DMS53 treated with DMSO at 0.1 percent for 48 hours (cell line): ENCODE results near the gene MARCHF7.
"Not testable (repeated sequence)": the region's sequence is repeated elsewhere in the genome, so short reads cannot be mapped to it uniquely, and the experiment has no call there.

ENCODE experiments used
- DNase-seq: peaks from one replicate; lab custom pipeline; 2025; ENCODE audit not compliant: unreplicated experiment; lab: John Stamatoyannopoulos, UW

Gene MARCHF7, protein sequence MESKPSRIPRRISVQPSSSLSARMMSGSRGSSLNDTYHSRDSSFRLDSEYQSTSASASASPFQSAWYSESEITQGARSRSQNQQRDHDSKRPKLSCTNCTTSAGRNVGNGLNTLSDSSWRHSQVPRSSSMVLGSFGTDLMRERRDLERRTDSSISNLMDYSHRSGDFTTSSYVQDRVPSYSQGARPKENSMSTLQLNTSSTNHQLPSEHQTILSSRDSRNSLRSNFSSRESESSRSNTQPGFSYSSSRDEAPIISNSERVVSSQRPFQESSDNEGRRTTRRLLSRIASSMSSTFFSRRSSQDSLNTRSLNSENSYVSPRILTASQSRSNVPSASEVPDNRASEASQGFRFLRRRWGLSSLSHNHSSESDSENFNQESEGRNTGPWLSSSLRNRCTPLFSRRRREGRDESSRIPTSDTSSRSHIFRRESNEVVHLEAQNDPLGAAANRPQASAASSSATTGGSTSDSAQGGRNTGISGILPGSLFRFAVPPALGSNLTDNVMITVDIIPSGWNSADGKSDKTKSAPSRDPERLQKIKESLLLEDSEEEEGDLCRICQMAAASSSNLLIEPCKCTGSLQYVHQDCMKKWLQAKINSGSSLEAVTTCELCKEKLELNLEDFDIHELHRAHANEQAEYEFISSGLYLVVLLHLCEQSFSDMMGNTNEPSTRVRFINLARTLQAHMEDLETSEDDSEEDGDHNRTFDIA

GRCh38 chr2:159712143-159712928, at the start of gene MARCHF7:
Gene MARCHF7 (plus strand): TSS chr2:159712506. CDS start chr2:159729023, 16,517 bp downstream.
- peak; percentile 98 for DNase-seq

- not testable (repeated sequence) for DNase-seq
These were observed 44.9 kb upstream of the MARCHF7 start for GRCh38 chr2:159667423-159667822.

- DNase-seq: no peak
These were observed 41.3 kb upstream of the MARCHF7 start for GRCh38 chr2:159671047-159671446.

GRCh38 chr2:159677654-159678053, 34.7 kb upstream of the MARCHF7 start:
- DNase-seq: no peak

DNA sequence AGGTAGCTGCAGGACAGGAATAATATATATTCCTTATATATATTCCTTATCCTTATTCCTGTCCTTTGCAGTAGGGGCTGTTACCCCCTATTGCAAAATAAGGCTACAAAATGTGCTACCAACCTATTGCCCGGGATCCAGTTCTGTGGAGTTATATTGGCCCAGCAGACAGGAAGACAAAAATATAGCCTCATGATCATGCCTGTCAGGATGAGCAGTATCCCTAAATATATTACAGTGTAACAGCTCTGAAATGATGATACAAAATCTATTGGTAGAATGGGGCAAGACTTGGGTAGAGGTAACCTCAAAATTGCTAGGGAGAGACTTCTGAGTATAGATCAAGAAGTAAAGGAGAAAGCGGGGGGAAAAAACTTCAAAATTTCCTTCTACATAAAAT, 31.6 kb upstream of the MARCHF7 start:
- DNase-seq: no peak

- DNase-seq: no peak
These were observed 28.5 kb upstream of the MARCHF7 start for GRCh38 chr2:159683817-159684216.

DNA sequence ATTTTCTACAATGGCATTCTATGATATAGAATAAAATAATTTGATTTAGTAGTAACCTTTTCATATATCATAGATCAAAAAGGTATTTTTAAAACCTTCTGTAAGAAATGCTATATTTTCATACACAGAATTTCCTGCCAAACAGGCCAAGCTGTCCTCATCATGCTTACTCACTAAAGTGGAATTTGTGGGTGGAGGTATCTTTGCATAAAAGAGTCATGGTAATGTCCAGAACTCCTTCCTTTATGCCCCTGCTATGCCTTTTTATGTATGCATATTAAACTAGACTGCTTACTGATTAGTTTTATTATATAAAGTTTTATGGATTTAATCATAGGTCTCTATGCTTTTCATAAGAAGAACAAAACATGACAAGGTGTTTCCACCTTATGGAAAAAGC, 27.5 kb upstream of the MARCHF7 start:
- no peak for DNase-seq

DNA sequence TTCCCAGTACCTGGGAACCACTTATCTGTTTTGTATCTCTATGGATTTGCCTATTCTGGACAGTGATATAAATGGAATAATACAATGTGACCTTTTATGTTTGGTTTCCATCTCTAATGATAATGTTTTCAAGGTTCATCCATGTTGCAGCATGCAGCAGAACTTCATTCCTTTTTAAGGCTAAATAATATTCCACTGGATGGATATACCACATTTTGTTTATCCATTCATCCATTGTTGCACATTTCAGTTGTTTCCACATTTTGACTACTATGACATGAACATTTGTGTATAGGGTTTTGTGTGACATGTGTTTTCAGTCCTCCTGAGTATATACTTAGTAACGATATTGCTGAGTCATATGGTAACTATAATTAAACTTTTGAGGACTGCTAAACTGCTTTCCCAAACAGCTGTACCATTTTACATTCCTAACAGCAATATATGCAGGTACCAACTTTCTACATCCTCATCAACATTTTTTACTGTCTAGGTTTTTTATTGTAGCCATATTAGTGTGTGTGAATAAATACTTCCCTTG, 17.7 kb upstream of the MARCHF7 start:
- DNase-seq: no peak

GRCh38 chr2:159695795-159696448, 16.4 kb upstream of the MARCHF7 start:
- no peak for DNase-seq

DNA sequence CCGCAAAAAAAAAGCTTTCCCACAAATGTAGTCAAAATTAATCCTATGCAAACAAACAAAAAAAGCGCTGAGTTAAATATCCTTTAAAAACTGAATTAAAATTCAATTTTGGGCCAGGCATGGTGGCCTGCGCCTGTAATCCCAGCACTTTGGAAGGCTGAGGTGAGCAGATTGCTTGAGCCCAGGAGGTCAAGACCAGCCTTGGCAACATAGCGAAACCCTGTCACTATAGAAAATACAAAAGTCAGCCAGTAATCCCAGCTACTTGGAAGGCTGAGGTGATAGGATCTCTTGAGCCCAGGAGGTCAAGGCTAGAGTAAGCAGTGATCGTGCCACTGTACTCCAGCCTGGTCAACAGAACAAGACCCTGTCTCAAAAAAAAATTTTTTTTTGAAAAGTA, 8.8 kb upstream of the MARCHF7 start:
- DNase-seq: no peak

GRCh38 chr2:159706385-159706980, 5.8 kb upstream of the MARCHF7 start:
- no peak for DNase-seq

DNA sequence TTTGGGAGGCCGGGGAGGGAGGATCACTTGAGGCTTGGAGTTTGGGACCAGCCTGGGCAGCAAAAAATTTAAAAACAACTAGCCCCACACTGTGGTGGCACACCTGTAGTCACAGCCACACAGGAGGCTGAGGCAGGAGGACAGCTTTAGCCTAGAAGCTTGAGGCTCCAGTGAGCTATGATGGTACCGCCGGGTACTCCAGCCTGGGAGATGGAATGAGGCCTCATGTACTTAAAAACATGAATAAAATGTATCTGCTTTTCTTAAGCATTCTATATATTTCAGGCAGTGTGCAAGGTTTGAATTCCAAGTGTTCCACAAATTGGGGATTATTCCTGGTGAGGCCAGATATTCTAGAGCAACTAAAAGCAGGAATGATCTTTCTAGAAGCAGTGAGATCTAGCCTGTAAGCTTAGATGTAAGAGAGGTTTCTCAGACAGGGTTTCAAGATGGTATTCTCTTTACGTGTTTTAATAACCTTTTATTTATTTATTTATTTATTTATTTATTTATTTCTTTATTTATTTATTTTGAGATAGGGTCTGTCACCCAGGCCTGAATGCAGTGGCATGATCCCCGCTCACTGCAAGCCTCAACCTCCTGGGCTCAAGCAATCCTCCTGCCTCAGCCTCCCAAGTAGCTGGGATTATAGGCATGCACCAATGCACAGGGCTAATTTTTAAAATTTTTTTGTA, 4.1 kb upstream of the MARCHF7 start:
- DNase-seq: no peak

DNA sequence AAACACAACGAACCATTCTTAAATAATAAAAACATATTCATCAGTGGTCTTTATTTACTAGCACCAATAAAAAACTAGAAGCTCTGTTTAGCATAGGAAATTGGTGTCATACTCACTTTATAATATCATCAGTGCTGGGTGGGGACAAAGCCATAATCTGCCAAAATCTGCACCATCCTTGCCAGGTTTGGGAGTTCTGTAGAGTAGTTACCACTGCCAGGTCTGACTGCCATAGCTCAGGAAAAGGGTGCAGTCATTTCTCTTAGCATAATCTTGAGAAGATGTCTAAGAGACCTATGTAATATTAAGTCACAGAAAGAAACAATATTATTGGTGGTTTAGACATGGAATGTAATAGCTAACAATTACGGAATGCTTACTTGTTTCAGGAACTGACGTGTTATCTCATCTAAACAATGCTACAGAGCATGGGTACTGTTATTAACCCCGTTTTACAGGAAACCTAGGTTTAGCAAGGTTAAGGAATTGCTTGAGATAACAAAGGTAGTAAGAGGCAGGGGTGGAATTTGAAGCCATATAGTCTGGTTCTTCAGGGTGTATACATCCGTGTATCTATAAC, 1.6 kb upstream of the MARCHF7 start:
- no peak for DNase-seq

DNA sequence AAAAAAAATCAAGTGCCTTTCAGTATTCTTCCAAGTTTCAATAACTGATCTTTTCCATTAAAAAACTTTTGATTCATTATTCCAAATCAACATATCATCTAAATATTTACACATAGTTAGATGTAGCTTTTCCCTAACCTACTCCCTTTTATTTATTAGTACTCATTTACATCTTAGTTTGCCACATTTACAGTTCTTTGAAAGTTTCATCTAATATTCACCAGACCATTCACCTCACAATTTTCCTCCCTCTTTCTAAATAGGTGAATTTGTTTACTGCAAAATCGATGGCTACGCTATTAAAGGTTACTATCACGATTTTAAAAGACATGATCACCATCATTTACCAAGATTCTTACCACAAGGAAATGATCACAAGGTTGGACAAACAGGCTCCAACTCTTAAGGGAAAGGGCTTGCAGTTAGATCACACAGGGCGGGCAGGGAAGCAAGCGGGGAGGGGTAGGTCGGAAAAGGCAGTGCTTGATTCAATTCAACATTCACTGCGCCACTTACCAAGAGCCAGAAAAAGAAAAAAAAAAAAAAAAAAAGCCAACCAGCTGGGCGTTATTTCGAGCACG, 654 bp upstream of the MARCHF7 start:
- no peak for DNase-seq

DNA sequence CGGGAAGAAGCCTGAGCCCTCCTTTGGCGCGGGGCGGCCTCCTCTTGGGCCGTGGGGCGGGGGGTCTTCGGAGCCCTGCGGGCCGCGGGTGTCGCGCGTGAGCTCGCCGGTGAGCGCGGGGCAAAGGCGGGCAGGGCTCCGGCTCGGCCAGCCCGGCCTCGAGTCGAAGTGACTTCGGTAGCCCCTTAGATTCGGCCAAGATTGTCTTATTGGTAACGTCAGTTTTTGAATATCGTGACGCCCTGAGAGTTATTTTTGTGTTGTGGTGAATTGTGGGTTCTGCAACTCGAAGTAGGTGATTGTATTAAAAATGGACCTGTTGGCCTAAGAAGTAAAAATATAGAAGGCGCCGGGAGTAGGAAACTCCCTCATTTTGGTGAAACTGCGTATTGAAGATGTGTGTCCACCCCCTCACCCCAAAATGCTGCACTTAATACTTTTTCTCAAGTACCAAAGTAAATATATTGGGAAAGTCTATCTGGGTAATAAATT, 669 bp downstream of the MARCHF7 start:
- DNase-seq: no peak

DNA sequence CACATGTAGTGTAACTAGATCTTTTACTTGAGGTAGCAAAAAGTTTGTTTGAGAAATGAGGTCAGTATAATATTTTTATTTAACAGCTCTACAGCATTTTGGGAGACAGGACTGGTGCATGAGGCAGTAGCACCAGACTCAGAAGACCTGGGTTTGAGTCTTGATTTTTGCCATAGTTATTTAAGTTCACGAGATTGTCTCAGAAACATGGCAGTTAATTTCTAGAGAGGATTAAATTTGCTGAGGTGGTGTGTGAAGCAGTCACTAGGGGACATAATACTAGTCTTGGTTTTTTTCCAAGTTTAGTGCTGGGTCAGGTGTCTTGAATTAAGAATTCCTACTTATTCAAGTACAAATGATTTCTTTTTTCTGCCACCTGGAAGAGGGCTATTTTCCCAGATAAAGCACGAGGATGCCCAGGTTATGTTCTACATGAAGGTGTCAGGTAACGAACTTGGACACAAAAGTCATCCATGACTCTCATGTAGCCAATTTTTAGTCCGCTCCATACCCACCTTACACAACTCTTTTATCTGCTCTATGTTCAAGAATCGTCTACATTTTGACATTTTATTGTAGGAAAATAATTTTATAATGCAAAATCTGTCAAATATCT, 1.4 kb downstream of the MARCHF7 start:
- DNase-seq: no peak

DNA sequence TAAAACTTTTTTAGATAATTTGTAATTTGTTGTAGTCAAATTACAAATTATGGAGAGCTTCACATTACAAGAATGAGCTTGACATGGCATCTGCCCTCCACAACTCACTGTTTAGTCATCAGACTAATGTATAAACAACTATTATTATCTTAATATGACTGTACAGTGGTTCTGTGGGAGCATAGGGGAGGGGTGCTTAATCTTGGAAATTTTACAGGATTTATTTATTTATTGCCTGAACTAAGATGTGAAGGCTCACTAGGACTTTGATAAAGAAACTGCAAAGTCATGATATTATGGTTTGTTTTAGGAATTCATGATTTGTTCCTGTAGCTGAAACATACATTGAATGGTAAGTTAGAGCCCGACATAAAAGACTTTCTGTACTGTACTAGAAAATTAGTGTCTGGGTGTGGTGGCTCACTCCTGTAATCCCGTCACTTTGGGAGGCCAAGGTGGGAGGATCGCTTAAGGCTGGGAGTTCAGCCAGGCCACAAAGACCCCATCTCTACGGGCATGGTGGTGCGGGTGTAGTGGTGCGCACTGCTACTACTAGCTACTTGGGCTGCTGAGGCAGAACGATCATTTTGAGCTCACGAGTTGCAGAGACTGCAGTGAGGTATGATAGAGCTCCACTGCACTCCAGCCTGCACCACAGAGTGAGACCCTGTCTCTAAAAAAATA, 2.1 kb downstream of the MARCHF7 start:
- no peak for DNase-seq

DNA sequence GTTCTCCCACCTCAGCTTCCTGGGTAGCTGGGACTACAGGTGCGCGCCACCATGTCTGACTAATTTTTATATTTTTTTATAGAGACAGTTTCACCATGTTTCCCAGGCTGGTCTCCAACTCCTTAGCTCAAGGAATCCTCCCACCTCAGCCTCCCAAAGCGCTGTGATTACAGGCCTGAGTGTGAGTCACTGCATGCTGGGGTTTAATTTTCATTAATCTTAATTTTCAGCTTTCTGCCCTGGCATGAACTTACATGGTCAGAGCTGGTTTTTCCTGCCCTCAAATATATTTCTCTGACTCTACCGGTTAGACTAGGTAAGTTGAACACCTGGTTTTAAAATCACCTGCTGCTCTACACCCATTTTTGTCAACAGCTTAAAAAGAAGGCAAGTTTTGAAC, 3.1 kb downstream of the MARCHF7 start:
- no peak for DNase-seq
